C4-2B (cell line): ENCODE data around the gene TEX19.

Source experiments
- H3K27ac ChIP-seq: fragments of 450-650 bp; 2 replicates; pipeline ENCODE4 v1.5.1; 2017
- CTCF ChIP-seq: fragments of 450-650 bp; conservative IDR thresholded peaks from 2 replicates; pipeline ENCODE4 v1.5.1; 2017; ENCODE audit warnings: mild to moderate bottlenecking
- ZFX ChIP-seq: fragments of 450-650 bp; IDR thresholded peaks from 2 replicates; pipeline ENCODE4 v1.6.1; 2017

Gene TEX19

GRCh38 chr17:82324566-82325285, 34.3 kb upstream of the TEX19 start:
- TF ChIP-seq ZFX (no peak), CTCF (no peak)
- no peak overlapping the region for H3K27ac ChIP-seq

GRCh38 chr17:82325286-82326180, 33.5 kb upstream of the TEX19 start:
- TF ChIP-seq ZFX (no peak), CTCF (no peak)
- H3K27ac ChIP-seq = no peak overlapping the region

GRCh38 chr17:82327289-82327688, 31.8 kb upstream of the TEX19 start:
- no peak for TF ChIP-seq CTCF
- no peak for TF ChIP-seq ZFX
- no peak overlapping the region for H3K27ac ChIP-seq

GRCh38 chr17:82327757-82328140, 31.3 kb upstream of the TEX19 start:
- no peak overlapping the region for H3K27ac ChIP-seq
- TF ChIP-seq CTCF (no peak), ZFX (no peak)

- no peak overlapping the region for H3K27ac ChIP-seq
- no peak for TF ChIP-seq CTCF
- TF ChIP-seq ZFX = no peak
Observed at GRCh38 chr17:82328141-82328993, 30.7 kb upstream of the TEX19 start.

- TF ChIP-seq CTCF (no peak), ZFX (no peak)
- H3K27ac ChIP-seq = no peak overlapping the region
Observed at GRCh38 chr17:82328994-82329507, 30.0 kb upstream of the TEX19 start.
